ENCODE measurements around the gene ANKRD40CL.

DNA sequence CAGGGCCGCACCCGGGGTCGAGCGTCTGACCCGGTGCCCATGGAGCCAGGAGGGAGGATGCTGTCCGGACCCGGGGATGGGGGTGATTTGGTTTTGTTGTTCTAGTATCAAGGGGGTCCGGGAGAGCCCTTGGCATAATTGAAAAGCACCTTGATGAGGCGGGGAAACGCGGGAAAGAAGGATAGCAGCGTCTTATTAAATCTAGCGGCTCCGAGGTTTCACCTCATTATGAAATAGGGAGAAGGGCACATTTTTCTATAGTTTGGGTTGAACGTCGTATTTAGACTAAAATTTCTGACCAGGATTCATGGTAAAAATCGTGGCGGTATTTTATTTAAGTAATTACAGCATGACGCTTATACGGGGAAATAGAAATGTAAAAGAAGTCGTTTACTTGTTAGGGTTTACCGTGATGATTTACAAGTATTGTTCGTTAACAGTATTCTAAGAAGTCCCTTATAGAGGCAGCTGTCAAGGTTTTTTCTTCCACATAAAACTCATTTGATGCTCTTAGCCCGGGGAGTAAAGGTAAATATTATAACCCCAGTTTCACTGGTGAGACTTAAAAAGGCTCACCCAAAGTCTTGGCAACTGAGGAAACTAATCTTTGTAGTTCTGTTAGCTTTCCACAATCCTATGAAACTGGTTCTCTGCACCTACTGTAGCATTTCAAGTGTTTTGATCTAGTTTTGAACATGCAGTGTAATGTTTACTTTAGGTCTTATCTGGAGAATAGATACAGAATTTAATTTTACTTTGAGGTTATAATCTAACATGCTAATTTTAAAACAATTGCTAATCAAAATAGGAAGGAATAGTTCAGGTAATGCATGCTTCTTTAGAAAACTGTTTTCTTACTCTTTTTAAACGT lies 47.2 kb downstream of the ANKRD40CL start:
- TF ChIP-seq, protein P1, sequence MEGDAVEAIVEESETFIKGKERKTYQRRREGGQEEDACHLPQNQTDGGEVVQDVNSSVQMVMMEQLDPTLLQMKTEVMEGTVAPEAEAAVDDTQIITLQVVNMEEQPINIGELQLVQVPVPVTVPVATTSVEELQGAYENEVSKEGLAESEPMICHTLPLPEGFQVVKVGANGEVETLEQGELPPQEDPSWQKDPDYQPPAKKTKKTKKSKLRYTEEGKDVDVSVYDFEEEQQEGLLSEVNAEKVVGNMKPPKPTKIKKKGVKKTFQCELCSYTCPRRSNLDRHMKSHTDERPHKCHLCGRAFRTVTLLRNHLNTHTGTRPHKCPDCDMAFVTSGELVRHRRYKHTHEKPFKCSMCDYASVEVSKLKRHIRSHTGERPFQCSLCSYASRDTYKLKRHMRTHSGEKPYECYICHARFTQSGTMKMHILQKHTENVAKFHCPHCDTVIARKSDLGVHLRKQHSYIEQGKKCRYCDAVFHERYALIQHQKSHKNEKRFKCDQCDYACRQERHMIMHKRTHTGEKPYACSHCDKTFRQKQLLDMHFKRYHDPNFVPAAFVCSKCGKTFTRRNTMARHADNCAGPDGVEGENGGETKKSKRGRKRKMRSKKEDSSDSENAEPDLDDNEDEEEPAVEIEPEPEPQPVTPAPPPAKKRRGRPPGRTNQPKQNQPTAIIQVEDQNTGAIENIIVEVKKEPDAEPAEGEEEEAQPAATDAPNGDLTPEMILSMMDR (IDR thresholded peaks at IDR 0.05) = no peak
- TF ChIP-seq ZFX (IDR thresholded peaks at IDR 0.05; ENCODE audit: borderline replicate concordance) = no peak
